Gastroesophageal sphincter (tissue), 4 donors: ENCODE data around the gene TTC9C. TPM values are rescaled to one million over a fixed set of nuclear protein-coding genes. Genes with fewer than 3 reads are reported as not detected.
A peak's percentile ranks its signal among the peaks of the same experiment; 100 is the strongest.
"Not testable (repeated sequence)": the region's sequence is repeated elsewhere in the genome, so short reads cannot be mapped to it uniquely, and the experiment has no call there.

Experiments used
- ATAC-seq: fragments of 150-250 bp; one replicate; pipeline ENCODE4 v1.9.1; 2016; ENCODE audit warnings: mild to moderate bottlenecking, moderate library complexity
- H3K27ac ChIP-seq, 4 donors: fragments of 200-600 bp; sonication (generic) in 3 of 4; 1 replicate in 3 of 4; 2 replicates in 1 of 4; pipeline ENCODE4 v1.5.1; 2016 to 2019
- H3K27me3 ChIP-seq: fragments of 200-600 bp; sonication (generic); one replicate; pipeline ENCODE4 v1.5.1; 2019
- H3K36me3 ChIP-seq, 2 donors: fragments of 200-600 bp; sonication (generic); one replicate each; pipeline ENCODE4 v1.5.1; 2019; ENCODE audit warnings: control low read depth in 1 of 2
- H3K4me1 ChIP-seq, 3 donors: fragments of 200-600 bp; sonication (generic); 1 replicate in 2 of 3; 2 replicates in 1 of 3; pipeline ENCODE4 v1.5.1; 2016 to 2019; ENCODE audit warnings: control low read depth in 2 of 3
- H3K4me3 ChIP-seq, 2 donors: fragments of 200-600 bp; sonication (generic); one replicate each; pipeline ENCODE4 v1.5.1; 2019; ENCODE audit warnings: mild to moderate bottlenecking in 1 of 2, moderate library complexity in 1 of 2
- H3K9me3 ChIP-seq, 3 donors: fragments of 200-600 bp; sonication (generic); one replicate each; pipeline ENCODE4 v1.5.1; 2017 to 2019; ENCODE audit warnings: control low read depth in 2 of 3
- EP300 ChIP-seq: sonication (generic); formaldehyde crosslinking; IDR thresholded peaks from one replicate; pipeline ENCODE4 v1.6.1; 2017; ENCODE audit warnings: antibody characterized with exemption, mild to moderate bottlenecking
- POLR2A ChIP-seq, 2 donors: fragments of 450-650 bp; IDR thresholded peaks; one replicate each; pipeline ENCODE4 v1.6.1; 2017; ENCODE audit warnings: antibody characterized with exemption in 2 of 2, mild to moderate bottlenecking in 2 of 2, moderate library complexity in 1 of 2
- POLR2AphosphoS5 ChIP-seq: sonication (generic); formaldehyde crosslinking; IDR thresholded peaks from one replicate; pipeline ENCODE4 v1.6.1; 2017; ENCODE audit warnings: antibody characterized with exemption
- WGBS, 2 donors: methylation state at CpG; one replicate each; pipeline ENCODE4 v1.1.5; 2018; ENCODE audit warnings: low coverage in 1 of 2; 5-methylcytosine and 5-hydroxymethylcytosine counted together
- total RNA-seq, 4 donors: library from RNA; depleted of rRNA; stranded (reverse); fragments of >200 nt; gene quantifications; one replicate each; pipeline ENCODE4 v1.1.0, GENCODE V29; 2016
- TF ChIP-seq, protein P1 (sequence below), 4 experiments: fragments of 200-600 bp in 2 of 4; fragments of 450-650 bp in 2 of 4; sonication (generic) in 1 of 4; IDR thresholded peaks; one replicate each; pipeline ENCODE4 v1.5.1; 2017 to 2019; ENCODE audit warnings: antibody characterized with exemption in 4 of 4, mild to moderate bottlenecking in 2 of 4, moderate library complexity in 2 of 4

Gene TTC9C
- total RNA-seq, 4 donors from 2014 or later: 12.5 to 20.5 (median 19.8) TPM

- Histone ChIP-seq H3K36me3 (peaks cover 0 to 29% of the 10 kb centered on the region in 2 donors), H3K9me3 (no peaks in the 10 kb centered on the region), H3K27ac (peak overlapping the region; percentile 78 to 99 (median 93)), H3K4me1 (peaks cover 0 to 47% (median 14%) of the 10 kb centered on the region in 3 donors), H3K27me3 (no peaks in the 10 kb centered on the region), H3K4me3 (peak overlapping the region; percentile 55 to 64)
- TF ChIP-seq, protein P1, sequence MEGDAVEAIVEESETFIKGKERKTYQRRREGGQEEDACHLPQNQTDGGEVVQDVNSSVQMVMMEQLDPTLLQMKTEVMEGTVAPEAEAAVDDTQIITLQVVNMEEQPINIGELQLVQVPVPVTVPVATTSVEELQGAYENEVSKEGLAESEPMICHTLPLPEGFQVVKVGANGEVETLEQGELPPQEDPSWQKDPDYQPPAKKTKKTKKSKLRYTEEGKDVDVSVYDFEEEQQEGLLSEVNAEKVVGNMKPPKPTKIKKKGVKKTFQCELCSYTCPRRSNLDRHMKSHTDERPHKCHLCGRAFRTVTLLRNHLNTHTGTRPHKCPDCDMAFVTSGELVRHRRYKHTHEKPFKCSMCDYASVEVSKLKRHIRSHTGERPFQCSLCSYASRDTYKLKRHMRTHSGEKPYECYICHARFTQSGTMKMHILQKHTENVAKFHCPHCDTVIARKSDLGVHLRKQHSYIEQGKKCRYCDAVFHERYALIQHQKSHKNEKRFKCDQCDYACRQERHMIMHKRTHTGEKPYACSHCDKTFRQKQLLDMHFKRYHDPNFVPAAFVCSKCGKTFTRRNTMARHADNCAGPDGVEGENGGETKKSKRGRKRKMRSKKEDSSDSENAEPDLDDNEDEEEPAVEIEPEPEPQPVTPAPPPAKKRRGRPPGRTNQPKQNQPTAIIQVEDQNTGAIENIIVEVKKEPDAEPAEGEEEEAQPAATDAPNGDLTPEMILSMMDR (IDR thresholded peaks at IDR 0.05): no peak
- no peak for TF ChIP-seq POLR2A (IDR thresholded peaks at IDR 0.05)
- ATAC-seq: no peak
- WGBS, 2 donors: 66 to 82% methylated on average over 5 to 7 of the region's 15 CpGs
Measured at GRCh38 chr11:62752994-62753735, 24.9 kb downstream of the TTC9C start.

- peaks cover 0 to 24% of the 10 kb centered on the region in 2 donors for H3K36me3 ChIP-seq
- H3K4me3 ChIP-seq: peak within 1 kb of the TSS; percentile 55 to 64
- no peaks in the 10 kb centered on the region for H3K27me3 ChIP-seq
- peaks cover 0 to 47% (median 14%) of the 10 kb centered on the region in 3 donors for H3K4me1 ChIP-seq
- peak; percentile 99 for ATAC-seq
- H3K27ac ChIP-seq: peak within 1 kb of the TSS; percentile 78 to 99 (median 93)
- TF ChIP-seq POLR2A (IDR thresholded peaks at IDR 0.05) (peak; percentile 74 to 78), EP300 (no peak), POLR2AphosphoS5 (peak; percentile 88)
- TF ChIP-seq, protein P1 (IDR thresholded peaks at IDR 0.05): peak in 3 of 4 experiments; percentile 5 to 55 (median 44)
- no peaks in the 10 kb centered on the region for H3K9me3 ChIP-seq
- 1% methylated on average over 13 to 30 of the region's 47 CpGs for WGBS, 2 donors
Measured at GRCh38 chr11:62753736-62754603, 25.7 kb downstream of the TTC9C start, which contains the start of gene ZBTB3. Gene ZBTB3, minus strand, starts transcription at chr11:62754160. Its CDS starts 496 bp downstream, at chr11:62753664.

GRCh38 chr11:62755086-62755615, 26.9 kb downstream of the TTC9C start:
- Histone ChIP-seq H3K27ac (no peak overlapping the region), H3K27me3 (no peaks in the 10 kb centered on the region), H3K4me3 (no peak overlapping the region), H3K4me1 (peaks cover 0 to 41% (median 14%) of the 10 kb centered on the region in 3 donors), H3K9me3 (no peaks in the 10 kb centered on the region), H3K36me3 (peaks cover 0 to 20% of the 10 kb centered on the region in 2 donors)
- no peak for TF ChIP-seq POLR2AphosphoS5
- TF ChIP-seq, protein P1 (IDR thresholded peaks at IDR 0.05): no peak
- 50 to 69% methylated on average over 1 to 5 of the region's 10 CpGs for WGBS, 2 donors
- no peak for ATAC-seq

- ATAC-seq: no peak
- 34 to 51% methylated on average over 5 to 9 of the region's 9 CpGs for WGBS, 2 donors
- H3K27me3 ChIP-seq: no peaks in the 10 kb centered on the region
- H3K4me1 ChIP-seq: peaks cover 4 to 30% (median 16%) of the 10 kb centered on the region in 3 donors
- peaks cover 0 to 6% of the 10 kb centered on the region in 2 donors for H3K36me3 ChIP-seq
- H3K4me3 ChIP-seq: no peak overlapping the region
- no peak overlapping the region for H3K27ac ChIP-seq
- TF ChIP-seq POLR2AphosphoS5 (no peak), EP300 (no peak), POLR2A (IDR thresholded peaks at IDR 0.05) (no peak)
- TF ChIP-seq, protein P1 (IDR thresholded peaks at IDR 0.05): no peak
- no peaks in the 10 kb centered on the region for H3K9me3 ChIP-seq
Measured at GRCh38 chr11:62757846-62758788, 29.8 kb downstream of the TTC9C start.

DNA sequence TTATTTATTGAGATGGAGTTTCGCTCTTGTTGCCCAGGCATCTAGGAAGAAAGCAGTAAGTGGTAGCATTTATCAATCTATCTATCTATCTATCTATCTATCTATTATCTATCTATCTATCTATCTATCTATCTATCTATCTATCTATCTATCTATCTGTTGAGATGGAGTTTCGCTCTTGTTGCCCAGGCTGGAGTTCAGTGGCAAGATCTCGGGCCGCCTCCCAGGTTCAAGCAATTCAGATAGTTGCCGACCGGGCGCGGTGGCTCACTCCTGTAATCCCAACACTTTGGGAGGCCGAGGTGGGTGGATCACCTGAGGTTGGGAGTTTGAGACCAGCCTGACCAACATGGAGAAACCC, 32.6 kb downstream of the TTC9C start:
- ATAC-seq, H3K27me3 ChIP-seq, H3K9me3 ChIP-seq: not testable (repeated sequence)
- Histone ChIP-seq H3K36me3 (peaks cover 0 to 30% of the 10 kb centered on the region in 2 donors), H3K27ac (peak overlapping the region; percentile 41 to 91 (median 87)), H3K4me3 (peak overlapping the region; percentile 73 to 96), H3K4me1 (peaks cover 4 to 31% (median 11%) of the 10 kb centered on the region in 3 donors)
- 78 to 100% methylated on average over 1 of the region's 9 CpGs for WGBS, 2 donors
